NK-92 treated with Interleukin-12 subunit alpha and Interleukin-12 subunit beta, amount 100 ng/mL, for 24 hours (cell line): ENCODE data around the gene ADORA1.

Experiments
- DNase-seq: peaks from one replicate; lab custom pipeline; 2025; lab: John Stamatoyannopoulos, UW

Gene ADORA1

DNA sequence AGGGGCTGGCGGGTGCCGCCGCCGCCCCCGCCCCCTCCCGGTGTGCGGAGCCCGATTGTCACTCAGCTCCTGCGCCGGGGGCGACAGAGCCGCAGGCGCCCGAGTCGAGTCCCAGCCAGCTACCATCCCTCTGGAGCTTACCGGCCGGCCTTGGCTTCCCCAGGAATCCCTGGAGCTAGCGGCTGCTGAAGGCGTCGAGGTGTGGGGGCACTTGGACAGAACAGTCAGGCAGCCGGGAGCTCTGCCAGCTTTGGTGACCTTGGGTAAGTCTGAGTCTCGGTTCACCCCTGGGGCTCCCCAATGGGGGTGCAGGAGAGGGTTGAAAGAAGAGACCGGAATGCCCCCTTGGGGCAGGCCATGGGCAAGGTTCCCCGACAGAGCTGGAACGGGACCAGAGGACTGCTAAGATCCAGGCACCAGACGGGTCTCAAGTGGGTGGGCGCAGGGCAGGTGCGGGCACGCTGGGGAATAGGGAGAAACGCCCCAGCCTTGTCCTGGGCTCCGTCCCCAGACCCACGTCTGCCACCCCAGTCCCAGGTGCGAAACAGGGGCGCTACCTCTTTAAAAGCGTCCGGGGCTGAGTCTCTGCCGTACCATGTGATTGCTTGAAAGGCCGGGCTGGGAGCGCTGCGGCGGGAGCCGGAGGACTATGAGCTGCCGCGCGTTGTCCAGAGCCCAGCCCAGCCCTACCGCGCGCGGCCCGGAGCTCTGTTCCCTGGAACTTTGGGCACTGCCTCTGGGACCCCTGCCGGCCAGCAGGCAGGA is at the start of gene ADORA1:
TSS of gene ADORA1 (plus strand) at position 61 of the 765 bp plus-strand sequence. CDS start 1,116 bp downstream, outside the sequence.
- no peak for DNase-seq

DNA sequence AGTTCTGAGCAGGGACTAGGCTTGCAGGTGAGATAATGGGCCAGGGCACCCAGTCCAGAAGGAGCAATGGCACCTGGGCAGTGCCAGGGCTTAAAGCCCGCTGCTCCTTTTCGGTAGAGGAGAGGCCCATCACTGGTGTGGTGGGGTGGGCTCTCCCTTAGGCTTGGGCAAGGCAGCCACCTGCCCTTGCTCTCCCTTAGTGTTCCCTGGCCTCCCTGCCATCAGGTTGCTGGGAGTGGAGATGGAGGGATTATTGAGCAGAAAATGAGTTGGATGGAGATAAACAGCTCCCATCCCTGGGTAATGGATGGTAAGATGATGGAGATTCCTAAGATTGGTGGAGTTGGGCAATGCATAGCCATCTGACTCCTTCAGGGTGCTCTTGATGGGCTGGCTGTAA is 49.6 kb upstream of the ADORA1 start:
- no peak for DNase-seq

DNA sequence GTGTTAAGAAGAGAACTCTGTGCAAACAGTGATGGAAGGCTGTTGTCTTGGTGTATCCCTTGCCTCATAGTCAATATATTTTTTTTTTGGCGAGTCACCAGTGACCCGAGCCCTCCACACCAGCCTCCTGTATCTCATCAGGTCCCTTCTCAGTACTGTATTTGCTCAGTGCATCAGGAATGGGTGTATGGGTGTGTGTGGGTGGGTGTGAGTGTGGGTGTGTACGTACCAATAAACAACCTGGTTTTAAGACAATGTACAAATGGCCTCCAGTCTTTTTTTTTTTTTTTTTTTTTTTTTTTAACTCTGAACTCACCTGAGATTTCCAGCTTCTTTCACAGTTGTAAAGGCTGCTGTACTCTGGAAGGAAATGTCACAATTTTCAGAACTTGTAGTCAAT is 49.0 kb upstream of the ADORA1 start:
- DNase-seq = no peak

DNA sequence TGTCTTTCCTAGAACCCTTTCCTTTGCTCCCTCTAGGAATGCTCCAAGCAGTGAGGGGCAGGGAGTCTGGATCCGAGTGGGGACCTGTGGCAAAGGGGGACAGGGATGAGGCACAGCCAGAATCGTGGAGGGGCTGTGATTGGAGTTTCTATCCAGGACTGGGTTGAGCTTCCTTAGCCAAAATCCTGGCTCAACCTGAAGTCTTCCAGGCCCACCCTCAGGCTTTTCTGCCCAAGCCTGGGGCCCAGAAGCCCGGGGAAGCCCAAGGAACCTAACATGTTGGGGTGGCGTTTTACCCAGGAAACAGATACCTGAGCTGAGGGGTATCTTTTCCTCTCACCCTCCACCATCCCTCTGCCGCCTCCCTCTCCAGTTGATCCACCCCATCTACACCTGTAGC is 47.1 kb upstream of the ADORA1 start:
- DNase-seq = no peak

DNA sequence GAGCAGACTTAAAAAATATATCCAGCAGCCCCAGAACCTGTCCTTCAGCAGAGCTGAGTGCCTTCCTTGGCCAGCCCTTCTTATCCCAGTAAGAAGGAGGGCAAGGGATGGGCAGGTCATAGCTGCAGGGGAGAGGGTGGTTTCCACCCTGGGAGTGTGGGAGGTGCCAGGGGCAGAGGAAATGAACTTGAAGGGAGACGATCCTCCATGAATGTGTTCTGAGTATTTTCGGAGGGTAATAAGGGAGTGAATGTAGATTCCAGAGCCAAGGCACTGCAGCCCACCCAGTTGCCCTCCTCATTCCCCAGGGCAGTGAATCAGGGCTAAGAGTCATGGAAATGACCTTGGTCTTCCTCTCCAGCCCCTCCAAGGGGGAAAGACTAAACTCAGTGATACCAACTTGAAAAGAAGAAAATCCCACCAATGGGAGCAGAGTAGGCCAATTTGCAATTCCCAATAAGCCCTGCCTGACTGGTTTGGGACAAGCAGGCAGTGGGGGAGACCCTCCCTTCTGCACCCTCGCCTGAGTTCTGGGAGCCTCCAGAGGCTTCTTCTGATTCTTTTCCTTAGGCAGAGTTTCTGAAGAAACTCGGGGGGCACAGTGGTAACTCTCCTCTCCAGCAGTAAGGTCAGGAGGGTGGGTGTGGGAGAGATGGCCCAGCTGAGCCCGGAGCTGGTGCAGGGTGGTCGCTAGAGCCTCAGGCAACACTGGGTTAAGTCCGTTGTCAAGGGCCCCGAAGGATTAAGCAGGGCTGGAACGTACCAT is 45.9 kb upstream of the ADORA1 start:
- no peak for DNase-seq

DNA sequence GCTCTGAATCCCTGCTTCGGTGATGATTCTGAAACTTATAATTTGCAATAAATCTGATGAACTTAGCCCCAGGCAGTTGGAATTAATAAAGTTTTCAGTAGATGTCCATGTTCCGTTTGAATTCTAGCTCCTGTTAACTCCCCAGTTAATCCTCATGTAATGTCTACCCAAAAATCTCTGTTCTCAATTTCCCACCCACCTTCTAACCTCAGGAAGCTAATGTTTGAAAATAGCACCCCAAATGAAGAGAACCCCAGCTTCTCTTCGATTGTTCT is 45.4 kb upstream of the ADORA1 start:
- DNase-seq = no peak

DNA sequence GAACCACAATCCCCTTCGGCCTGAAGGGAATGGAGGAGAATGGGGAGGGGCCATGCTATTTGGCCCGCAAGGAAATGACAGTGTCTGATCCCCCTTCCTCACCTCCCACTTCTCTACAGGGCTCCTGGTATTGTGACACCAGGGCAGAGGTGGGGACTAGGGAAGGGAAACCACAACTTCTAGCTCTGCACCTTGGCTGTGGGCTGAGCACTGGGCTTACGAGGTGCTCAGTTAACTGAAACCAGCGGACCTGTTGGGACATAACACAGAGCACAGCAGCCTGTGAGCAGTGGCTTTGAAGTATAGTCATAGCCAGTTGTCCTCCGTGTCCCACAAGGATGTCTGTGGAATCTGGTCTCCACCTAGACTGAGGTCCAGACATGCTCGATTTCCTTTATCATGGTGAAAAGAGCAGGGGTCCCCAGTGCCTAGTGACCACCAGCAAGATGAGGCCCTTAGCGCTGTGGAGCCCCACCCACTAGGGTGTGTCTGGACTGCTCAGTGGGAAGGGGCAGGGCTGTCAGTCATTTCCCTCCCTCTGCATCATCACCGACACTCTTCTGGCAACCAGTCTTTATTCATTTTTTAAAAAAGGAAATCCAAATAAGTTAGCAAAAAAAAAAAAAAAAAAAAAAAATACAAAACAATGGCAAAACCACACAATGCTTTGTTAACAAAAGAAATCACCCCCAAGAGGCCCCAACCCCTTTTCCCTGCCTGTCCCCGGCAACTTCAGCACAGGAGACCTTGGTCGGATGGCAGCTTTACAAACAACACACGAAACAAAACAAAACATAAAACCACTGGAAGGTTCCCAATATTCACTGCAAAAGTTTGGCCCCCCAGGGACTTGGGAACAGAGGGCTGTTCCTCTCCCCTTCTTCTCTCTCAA is 44.7 kb upstream of the ADORA1 start:
- DNase-seq = no peak

DNA sequence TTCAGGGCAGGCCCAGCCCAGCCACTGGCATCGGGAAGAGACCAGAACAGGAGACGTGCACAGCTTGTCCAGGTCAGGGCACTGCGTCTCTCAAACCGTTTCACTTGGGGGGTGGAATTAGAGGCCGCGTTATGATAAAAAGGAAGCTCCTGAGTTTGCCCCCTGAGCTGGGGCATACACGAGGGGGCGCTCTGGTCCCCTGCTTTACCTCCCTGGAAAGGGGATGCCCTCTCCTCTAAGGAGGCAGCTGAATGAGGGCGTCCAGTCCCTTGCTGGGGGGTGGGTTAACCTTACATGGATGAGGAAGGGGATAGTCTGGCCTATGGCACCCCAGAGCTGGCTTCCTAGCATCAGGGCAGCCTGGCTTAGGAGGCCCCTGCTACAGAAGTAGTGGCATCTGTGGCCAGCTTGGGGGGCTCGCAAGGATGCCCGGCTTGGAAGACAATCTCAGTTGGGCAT is 44.0 kb upstream of the ADORA1 start:
- DNase-seq = no peak

DNA sequence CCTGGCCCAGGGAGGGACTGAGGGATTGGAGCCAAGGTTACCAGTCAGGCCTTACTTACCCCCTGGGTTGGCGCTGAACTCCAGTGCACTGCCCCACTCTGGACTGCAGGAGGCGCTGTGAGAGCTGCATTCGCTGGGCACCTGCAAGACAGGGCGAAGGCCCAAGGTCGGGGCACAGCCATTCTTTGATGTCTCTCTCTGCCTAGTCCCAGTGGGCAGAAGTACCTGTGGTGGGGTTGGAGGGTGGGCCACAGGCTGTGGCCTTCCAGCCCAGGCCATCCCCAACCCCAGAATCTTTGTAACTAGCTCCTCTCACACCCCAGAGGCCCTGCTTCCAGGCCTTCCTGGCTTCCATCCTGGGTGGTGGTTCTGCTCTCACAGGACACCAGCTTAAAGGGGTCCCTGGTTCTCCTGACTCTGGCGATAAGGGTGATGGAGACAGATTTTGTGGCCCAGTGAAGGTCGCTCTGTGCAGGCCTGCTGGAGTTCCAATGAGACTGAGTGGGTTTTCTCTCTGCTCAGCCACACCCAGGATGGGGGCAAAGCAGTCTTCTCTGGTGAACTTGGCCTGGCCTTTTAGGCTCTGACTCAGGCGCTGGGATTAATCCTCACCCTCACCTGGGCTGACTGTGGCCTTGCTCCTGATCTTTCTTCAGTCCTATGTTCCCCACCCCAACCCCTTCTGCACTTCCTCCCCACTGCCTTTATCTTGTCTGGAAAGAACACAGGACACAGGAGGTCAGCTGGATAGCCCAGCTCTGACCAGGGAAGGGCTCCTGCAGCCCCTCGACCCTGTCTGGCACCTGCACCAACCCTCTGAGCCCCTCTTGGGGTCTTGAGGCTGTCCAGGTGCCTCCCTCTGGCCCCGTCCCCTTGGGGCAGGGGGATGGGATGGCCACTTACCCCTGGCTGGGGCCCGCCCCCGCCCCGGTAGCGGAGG is 42.7 kb upstream of the ADORA1 start:
- no peak for DNase-seq

DNA sequence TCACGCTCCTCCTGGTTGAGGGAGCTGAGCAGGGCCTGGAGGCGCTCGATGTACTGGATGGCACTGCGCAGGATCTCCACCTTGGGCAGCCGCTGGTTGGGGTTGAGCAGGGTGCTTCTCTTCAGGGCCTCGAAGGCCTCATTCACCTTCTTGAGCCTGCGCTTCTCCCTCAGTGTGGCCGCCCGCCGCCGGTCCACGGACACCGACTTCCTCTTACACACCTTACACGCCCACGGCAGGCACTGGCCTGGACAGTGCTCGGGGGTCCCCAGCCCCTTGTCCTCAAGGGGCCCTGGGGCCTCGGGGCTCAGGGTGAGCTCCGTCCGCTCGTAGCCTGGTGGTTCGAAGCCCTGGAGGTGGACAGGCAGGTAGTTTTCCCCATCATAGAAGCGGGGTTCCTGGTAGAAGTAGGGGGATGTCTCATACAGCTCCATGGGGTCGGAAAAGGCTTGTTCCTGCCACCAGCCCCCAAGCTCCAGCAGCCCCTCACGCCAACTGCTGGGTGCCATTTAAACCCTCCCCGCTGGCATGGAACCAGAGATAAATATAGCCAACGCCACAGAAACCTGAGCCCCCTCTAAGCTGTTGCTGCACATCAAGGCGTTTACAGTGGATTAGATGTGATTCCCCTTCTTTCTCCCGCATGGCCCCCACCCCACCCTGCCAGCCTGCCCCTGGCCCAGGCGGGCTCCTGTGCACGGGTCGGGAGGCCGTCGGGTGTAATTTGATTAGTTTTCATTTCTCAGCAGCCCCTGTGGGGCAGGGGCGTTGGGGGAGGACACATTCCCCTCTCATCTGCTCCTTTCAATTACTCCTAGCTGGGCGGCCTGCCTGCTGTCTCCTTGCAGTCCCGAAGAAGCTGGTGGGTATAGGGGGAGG is 41.8 kb upstream of the ADORA1 start, which contains the start of gene MYOG:
TSS of gene MYOG (minus strand) at position 485 of the 879 bp plus-strand sequence. CDS start at position 434, 51 bp downstream.
- DNase-seq = no peak

DNA sequence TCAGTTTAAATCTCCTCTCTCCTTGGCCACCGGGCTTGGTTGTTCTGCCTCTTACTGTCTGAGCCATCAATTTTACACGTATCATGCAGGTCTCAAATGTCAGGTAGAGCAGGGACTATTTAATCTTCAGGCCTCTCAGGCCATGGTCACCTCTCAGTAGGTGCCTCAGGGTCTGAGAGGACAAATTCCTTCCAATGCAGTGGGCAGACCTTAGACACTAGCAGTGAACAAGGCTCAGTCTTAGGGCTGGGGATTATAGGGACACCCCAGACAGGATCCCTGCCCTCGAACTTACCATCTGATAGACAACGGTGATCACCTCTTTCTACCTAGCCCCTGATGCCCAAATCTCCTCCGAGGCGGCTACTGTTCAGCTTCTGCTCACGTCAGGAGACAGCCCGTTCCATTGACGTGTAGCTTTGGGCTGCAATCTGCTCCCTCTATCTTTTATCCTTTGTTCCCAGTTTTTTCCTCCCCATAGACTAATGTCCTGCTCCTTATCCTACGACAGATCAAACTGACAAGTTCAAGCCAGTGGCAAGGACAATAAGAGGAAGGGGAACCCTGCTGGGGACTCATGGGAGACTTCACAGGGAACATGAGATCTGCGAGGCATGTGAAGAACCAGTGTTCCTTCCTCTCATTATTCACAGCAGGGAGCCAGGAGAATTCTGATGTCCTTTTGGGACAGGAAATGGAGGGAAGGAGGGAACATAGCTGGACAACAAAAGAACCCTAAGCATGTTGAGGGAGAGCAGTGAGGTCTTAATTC is 40.3 kb upstream of the ADORA1 start:
- DNase-seq = no peak

DNA sequence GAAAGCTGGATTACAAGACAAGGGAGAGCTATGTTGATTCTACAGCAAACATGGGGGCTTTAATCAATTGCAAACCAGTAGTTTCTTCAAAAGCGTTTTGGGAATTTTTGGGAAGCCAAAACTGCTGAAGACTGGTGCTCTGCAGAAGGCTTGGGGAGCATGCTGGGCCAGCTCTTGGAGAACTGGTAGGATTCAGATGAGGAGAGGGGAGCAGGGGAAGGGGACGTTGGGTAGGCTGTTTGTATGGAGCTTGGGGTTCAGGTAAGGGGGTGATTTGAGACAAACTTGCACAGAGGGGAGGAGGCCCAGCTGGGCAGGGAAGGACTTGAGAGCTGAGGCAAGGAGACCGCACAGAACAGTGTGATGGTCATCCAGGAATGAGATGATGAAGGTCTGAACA is 39.1 kb upstream of the ADORA1 start:
- no peak for DNase-seq

DNA sequence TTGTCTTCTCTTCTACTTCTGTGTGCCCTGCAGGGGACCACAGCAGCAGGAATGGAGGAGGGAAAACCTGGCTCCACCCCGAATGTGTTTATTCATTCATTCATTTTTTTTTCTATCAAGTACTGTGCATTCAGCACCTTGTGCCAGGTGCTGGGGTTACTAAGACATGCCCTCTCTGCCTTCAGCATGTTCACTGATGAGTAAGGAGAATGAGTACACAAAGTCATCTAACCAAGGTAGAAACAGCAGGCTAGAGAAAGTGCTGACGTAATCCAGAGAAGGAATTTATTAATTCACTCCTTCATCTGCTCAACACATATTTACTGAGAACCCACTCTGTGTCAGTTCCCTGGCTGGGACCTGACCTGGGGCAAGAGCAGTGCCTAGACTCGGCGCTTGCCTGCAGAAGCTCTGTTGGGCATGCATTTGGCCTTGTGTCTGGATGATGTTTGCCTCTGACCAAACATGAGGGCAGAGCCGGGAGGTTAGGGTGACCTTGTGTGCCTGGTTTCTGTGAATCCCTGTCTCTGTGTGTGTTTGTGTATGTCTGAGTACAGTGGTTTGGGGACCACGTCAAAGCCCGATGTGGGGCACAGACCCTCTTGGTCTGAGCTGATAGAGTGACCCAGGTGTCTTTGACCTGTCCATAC is 38.4 kb upstream of the ADORA1 start:
- no peak for DNase-seq

DNA sequence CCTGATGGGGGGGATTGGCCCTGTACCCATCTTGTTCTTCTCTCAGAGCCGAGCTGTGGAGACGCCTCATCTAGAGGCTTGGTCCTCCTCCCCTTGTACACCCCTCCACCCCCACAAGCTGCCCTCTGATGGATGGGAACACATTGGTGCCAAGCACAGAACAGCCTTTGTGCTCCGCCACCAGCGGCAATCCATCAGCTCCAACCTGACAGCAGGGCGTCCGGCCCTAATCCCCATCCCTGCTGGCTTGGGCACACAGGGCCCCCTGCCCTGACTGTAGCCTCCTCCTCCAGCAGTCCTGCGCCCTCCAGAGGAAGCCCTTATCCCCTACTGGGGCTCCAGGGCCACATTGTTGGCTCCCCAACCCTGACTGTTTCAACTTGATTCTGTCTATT is 37.9 kb upstream of the ADORA1 start:
- DNase-seq = no peak

DNA sequence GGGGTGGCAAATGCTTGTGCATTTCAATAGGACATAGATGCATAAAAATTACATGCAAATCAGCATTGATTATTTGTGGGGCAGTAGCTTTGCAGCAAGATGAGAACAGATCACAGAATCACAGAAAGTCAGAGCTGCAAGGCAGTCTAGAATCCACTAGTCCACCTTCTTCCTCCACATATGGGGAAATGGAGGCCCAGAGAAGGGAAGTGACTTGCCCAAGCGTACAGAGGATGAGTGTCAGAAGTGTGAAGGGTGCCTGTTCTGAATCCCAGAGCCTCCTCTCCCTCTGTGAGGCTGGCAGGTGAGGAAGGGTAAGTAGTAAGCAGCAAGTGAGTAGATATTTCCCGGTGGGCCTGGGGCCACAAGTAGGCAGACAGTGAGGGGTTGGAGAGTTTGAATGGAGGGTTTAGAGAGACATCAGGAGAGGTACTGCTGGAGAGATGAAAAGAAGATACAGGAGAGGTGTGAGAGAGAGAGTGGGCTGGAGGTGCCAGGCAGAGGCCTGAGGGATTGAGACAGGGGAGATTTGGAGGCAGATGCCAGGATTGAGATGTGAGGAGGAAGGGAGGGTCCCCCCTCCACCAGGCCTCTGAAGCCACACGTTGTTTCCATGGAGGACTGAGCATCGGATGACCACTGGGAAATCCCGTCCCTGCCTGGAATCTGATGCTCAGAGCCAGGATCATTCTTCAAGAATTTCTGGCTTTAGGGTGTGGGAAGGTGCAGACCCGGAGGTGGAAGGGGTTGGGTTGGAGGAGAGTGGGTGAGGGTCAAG is 36.9 kb upstream of the ADORA1 start:
- no peak for DNase-seq

DNA sequence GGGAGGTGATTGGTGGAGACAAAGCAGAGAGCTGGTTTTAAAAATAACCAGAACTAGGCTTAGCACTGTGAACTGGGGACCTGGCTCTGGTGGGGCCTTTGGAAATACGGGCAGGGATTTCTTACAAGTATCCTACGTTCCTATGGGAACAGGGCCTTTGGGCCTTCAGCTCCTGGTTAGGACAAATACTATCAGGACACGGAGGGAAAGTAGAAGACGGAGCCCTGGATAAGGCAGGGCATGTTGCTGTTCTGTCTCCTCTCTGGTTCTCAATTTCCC is 36.4 kb upstream of the ADORA1 start:
- DNase-seq = no peak

DNA sequence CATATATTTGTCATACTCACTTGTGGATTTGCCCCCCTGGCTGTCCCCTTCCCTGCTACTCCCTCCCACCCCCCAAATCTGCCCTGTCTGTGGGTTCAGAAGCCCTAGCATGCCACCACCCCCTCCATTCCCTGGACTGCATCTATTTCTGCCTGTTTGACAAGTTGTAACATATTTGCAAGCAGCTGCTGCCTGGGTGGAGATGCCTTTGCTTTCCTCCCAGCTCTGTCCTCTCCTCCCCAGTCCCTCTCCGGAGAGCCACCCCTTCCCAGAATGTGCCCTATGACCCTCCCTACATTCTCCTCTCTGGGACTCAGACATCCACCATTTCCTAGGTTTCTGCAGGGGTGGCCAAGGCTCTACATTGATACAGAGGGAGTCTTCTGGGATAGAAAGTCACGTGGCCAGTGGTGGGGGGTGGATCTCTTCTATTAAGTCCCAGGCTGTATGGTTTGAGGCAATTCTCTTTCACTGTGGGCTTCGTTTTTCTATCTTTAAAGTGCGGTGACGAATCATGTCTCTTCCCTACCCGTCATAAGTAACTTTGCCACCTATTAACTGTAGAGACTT is 35.7 kb upstream of the ADORA1 start:
- no peak for DNase-seq

DNA sequence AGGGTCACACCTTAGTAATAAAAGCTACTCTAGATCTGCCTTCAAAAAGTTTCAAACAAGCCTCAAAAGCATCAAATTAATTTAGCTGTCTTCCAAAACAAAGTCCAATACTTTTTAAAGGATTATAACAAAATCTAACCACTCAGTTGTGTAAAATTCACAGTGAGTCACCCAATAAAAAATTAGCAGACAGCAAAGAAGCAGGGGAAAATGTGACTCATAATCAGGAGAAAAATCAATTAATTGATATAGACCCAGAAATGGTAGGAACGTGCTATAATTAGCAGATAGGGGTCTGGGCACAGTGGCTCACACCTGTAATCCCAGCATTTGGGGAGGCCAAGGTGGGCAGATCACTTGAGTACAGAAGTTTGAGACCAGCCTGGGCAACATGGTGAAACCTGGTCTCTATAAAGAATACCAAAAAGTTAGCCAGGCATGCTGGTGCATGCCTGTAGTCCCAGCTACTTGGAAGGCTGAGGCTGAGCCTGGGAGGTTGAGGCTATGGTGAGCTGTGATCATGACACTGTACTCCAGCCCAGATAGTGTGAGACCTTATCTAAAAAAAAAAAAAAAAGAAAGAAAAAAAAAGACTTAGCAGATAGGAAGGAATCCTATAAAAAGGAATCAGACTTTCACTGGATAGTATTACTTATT is 33.6 kb upstream of the ADORA1 start:
- DNase-seq = no peak
